NCI-H2227 (cell line): Measurements from ENCODE around the gene PIBF1.
"Not testable (repeated sequence)": the region's sequence is repeated elsewhere in the genome, so short reads cannot be mapped to it uniquely, and the experiment has no call there.

ENCODE experiments used
- DNase-seq: peaks from one replicate; lab custom pipeline; 2025; ENCODE audit not compliant: unreplicated experiment; lab: John Stamatoyannopoulos, UW

Gene PIBF1

DNA sequence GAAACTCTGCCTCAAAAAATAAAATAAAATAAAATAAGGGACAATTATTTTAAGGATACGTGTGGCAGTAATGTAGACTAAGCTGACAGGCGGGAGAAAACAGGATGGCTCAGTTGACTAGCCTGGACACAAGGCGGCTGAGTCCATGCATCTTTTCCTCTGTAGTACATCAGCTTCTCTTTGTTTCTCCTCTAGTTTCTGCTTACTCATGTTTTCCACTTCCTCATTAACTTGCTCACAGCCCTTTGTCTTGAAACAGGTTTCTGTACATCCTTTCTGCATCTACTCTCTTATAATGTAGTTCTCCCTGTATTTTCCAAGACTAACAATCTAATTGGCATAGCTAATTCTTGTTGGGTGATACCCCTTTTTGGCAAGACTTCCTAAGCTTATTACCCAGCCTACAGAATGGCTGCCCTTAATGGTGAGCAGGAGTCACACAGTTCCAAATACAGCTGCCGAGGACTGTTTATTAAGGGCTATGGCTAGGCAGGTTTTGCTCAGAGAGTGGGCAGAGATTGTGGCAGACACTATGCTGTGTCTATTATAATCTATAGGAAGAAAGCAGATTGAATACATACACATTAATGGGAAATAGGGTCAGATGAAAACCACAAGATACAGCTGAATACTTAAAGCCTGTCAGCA lies 218.2 kb downstream of the PIBF1 start:
- DNase-seq = no peak

GRCh38 chr13:73001971-73002370 lies 220.0 kb downstream of the PIBF1 start:
- no peak for DNase-seq

DNA sequence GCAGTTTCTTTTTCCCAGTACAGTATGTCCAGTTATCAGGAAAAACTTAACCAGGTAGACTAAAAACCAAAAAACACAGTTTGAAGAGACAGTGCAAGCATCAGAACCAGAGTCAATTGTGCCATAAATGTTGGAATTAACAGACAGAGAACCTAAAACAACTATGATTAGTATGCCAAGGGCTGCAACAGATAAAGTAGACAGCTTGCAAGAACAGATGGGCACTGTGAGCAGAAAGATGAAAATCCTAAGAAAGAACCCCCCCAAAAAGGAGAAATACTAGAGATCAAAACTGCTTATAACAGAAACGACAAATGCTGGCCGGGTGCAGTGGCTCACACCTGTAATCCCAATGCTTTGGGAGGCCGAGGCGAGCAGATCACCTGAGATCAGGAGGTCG lies 229.8 kb downstream of the PIBF1 start:
- DNase-seq = no peak

GRCh38 chr13:73015805-73016204 lies 233.9 kb downstream of the PIBF1 start:
- no peak for DNase-seq

DNA sequence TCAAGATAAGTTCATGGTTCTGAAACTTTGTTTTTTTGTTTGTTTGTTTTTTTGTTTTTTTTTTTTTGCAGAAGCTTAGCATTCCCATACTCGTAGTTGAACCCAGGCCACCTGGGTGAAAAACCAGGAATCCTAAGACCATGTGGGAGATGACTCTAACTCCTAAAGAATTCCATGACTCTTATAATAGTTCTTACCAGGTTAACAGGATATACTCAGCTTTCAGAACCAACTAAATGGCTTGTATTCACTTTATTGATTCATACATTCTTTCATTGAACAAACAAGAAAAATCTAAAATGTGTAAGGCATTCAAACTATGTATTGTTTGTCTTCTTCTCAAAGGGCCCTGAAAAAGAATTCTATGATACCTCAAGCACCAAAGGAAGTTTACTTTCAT lies 236.4 kb downstream of the PIBF1 start:
- no peak for DNase-seq

DNA sequence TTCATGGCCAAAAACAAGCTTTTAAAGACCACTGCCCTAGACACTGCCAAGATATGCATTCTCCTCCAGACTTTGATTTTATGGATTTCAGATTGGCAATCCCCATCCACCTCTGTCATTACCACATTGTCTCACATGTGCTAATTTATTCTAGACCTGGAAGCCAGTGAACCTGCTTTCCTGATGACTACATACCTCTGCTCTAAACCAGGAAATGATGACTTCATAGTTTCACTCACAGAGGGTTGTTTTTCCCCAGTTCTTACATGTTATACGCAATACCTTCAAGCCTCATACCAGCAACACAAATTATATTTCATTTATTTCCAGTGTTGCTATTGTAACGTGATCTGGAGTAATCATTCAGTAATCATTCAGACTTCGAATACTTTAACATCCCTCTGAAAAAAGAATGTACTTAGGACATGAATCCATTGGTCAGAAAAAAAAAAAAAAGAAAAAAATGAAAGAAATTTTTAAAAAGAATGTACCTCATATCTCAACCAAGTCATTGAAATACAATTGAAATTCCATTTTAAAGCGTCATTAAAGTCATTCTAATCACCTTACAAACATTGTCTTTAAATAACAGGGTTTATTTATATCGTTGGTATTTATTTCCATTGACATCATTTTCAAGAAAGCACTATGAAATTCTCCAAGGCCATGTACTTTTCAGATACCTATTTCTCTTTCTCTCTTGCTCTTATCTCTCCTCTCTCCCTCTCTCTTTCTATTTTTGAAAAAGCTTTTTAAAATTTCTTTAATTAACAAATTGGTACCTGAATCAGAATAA lies 243.5 kb downstream of the PIBF1 start:
- DNase-seq = no peak

DNA sequence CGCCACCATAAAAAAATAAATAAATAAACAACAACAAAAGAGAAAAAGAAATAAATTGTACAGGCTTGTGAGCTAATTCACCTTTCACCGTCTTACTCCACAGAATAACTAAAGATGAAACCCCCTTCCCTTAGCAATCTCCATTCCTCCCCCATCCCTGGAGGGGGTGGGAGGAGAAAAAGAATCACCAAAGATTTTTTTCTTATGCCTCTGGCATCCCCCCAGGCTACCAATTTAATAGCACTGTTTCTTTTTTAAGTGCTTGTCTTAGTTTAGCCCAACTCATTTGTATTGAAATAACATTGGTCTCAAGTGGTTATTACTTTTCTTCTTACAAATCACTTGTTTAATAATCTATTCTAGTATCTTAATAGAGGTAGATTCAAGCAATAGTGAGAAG lies 253.0 kb downstream of the PIBF1 start:
- no peak for DNase-seq

DNA sequence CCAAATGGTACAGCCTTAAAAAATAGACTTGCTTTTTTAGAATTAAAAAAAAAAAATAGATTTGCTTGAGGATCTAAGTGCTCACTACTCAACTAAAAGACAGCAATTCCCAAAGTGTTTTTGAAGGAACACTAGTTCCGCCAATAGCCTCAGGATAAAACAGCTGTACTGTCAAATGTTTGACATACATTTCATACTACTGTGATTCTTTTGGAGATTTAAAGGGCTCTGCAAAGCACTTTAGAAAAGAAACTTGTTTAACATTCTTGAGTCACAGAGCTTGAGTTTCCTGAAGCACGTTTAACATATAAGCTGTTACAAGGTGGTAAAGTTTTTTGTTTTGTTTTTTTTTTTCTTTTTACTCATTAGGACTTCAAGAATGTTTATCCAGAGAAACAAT lies 253.7 kb downstream of the PIBF1 start:
- DNase-seq = no peak

DNA sequence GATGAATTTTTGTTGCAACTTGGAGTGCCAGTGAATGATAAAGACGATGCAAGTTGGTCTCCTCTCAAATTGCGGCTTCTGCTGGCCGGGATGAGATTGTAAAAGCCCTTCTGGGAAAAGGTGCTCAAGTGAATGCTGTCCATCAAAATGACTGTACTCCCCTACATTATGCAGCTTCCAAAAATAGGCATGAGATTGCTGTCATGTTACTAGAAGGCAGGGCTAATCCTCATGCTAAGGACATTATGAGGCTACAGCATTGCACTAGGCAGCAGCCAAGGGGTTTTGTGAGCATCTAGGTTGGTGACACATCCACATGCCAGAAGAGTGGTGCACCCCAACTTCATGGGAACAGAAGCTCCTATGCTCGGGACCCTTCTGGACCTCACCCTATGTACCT lies 254.6 kb downstream of the PIBF1 start:
- DNase-seq = no peak

DNA sequence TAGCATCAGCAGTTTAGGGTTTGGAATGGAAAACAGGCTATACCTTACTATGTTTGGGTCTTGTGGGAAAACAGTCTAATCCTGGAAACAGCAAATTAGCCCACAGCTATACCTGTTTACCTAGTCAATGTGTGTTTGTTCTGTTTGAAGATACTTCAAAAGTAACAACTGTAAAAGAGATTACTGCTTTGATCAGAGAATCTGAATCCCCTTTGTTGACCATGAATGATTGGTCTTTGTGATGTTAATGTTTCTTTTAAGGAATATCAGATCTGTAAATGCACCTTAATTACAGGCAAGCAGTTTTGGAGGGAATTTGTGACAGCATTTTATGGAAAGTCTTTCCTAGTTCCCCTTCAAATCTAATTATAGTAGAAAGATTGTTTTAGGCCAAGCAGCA lies 256.1 kb downstream of the PIBF1 start:
- DNase-seq = no peak

DNA sequence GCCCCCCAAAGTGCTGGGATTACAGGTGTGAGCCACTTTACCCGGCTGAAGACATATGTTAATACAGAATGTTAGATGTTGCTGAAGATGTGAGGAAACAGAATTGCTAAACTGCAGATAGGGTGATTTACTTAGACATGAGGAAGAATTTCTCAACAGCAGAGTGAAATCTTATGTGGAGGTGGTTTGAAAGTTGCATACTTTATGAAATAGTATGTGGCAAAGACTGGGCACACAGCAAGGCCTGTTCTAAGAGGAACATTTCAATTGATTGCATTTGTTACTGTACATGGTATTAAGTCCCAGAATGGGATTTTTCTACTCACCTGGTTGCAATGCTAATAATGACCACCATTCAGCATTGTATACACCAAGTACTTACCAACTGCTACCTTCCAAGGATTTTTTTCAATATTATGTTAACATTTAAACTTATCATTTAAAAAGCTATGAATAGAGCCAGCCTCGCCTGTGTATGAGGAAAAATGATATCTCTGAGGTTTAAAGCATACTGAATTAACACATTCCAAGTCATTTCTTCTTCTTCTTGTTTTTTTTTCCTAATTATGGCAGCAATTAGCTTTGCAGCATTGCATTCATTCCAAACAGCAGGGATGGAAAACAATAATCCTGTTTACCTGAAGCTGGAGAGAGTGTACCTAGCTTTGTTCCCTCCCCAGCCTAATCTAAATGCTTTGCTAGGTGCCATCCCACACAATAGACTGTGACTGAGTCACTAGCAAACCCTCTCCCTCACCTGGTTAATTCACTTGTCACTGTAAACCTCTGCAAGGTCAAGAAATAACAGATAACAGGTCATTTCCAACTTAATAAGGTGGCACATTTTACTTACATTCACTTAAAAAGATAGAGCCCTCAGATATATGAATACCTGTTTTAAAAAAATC lies 257.5 kb downstream of the PIBF1 start:
- DNase-seq = no peak

GRCh38 chr13:73040484-73040883 lies 258.6 kb downstream of the PIBF1 start:
- DNase-seq = no peak

DNA sequence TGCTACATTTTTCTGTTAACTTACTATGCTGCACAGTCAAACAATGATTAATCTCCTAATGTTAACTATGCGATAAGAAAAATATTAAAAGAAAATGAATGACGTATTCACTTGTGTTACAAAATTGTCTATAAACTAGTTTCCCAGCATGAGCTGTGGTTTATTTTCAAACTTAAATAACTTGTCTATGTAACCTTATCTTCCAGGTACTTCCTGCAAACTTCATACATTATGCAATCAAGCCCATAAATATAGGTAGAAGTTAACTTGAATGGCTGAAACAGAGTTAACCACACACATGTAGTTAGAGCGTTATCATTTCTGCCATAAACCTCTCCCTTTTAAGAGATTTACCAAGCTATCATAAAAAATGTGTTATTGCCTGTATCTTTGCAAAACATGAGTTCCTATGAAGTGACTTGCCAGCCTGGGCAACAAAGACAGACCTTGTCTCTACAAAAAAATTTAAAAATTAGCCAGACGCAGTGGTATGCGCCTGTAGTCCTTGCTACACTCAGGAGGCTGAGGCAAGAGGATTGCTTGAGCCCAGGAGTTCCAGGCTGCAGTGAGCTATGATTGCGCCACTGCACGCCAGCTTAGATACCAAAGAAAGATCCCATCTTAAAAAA lies 259.1 kb downstream of the PIBF1 start:
- no peak for DNase-seq

- no peak for DNase-seq
Observed at GRCh38 chr13:73045031-73045430, 263.1 kb downstream of the PIBF1 start.

DNA sequence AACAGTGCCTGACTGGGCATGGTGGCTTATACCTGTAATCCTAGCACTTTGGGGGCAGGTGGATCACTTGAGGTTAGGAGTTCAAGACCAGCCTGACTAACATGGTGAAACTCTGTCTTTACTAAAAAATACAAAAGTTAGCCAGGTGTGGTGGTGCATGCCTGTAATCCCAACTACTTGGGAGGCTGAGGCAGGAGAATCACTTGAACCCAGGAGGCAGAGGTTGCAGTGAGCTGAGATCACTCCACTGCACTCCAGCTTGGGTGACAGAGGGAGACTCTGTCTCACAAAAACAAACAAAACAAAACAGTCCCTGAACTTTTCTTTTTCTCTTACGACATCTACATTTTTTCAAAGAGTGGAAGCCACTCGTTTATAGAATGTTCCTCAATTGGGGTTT lies 266.7 kb downstream of the PIBF1 start:
- DNase-seq = not testable (repeated sequence)

- DNase-seq = no peak
Observed at GRCh38 chr13:73054712-73055111, 272.8 kb downstream of the PIBF1 start.

GRCh38 chr13:73055813-73056564 lies 274.1 kb downstream of the PIBF1 start:
- DNase-seq = no peak

- no peak for DNase-seq
Observed at GRCh38 chr13:73056565-73056962, 274.6 kb downstream of the PIBF1 start.

- no peak for DNase-seq
Observed at GRCh38 chr13:73057284-73058063, 275.5 kb downstream of the PIBF1 start.

DNA sequence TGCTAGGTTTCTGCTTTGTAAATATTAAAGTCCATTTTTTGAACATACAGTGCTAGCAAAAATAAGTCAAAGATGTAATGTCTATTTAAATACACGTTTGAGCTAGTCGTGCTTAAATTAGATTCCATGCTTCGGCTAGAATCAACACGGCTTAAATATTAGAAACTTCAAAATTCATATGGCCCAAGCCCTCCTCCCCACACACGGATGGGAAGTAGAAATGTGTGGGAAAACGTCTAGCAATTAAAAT lies 276.1 kb downstream of the PIBF1 start:
- no peak for DNase-seq
